GM18868 (cell line): ENCODE measurements around the gene IQCK.

Source experiments
- ATAC-seq: cut with Tn5 transposase; IDR thresholded peaks from one replicate; pipeline ENCODE4 v1.9.1; 2021; ENCODE audit warnings: mild to moderate bottlenecking, moderate library complexity; ENCODE audit not compliant: unreplicated experiment

IQCK gene

GRCh38 chr16:19830902-19831560, 113.0 kb downstream of the IQCK start:
- no peak for ATAC-seq

GRCh38 chr16:19831678-19832077, 113.6 kb downstream of the IQCK start:
- ATAC-seq = no peak

GRCh38 chr16:19833176-19833575, 115.1 kb downstream of the IQCK start:
- no peak for ATAC-seq

GRCh38 chr16:19833581-19833980, 115.5 kb downstream of the IQCK start:
- ATAC-seq = no peak

GRCh38 chr16:19835196-19835595, 117.1 kb downstream of the IQCK start:
- no peak for ATAC-seq

GRCh38 chr16:19835968-19836421, 117.9 kb downstream of the IQCK start:
- ATAC-seq = no peak

- no peak for ATAC-seq
Observed at GRCh38 chr16:19837331-19837980, 119.4 kb downstream of the IQCK start.

- ATAC-seq = no peak
Observed at GRCh38 chr16:19837984-19838707, 120.1 kb downstream of the IQCK start.

GRCh38 chr16:19840524-19841110, 122.5 kb downstream of the IQCK start:
- no peak for ATAC-seq

GRCh38 chr16:19841184-19841583, 123.1 kb downstream of the IQCK start:
- ATAC-seq = no peak

- ATAC-seq = no peak
Observed at GRCh38 chr16:19842426-19843157, 124.5 kb downstream of the IQCK start.

- ATAC-seq = no peak
Observed at GRCh38 chr16:19843371-19843770, 125.3 kb downstream of the IQCK start.

- ATAC-seq = no peak
Observed at GRCh38 chr16:19844945-19845641, 127.0 kb downstream of the IQCK start.

- no peak for ATAC-seq
Observed at GRCh38 chr16:19846436-19846835, 128.4 kb downstream of the IQCK start.

- no peak for ATAC-seq
Observed at GRCh38 chr16:19848756-19849155, 130.7 kb downstream of the IQCK start.

- ATAC-seq = no peak
Observed at GRCh38 chr16:19850131-19850817, 132.2 kb downstream of the IQCK start.

GRCh38 chr16:19851476-19851875, 133.4 kb downstream of the IQCK start:
- ATAC-seq = no peak

- no peak for ATAC-seq
Observed at GRCh38 chr16:19853132-19853741, 135.2 kb downstream of the IQCK start.
